Ishikawa (cell line): ENCODE results near the gene TARS3.

Source experiments
- CEBPB ChIP-seq: IDR thresholded peaks from 2 replicates; pipeline ENCODE4 v1.6.1; 2012
- CREB1 ChIP-seq: IDR thresholded peaks from 2 replicates; pipeline ENCODE4 v1.6.1; 2012; ENCODE audit warnings: low read depth
- EGR1 ChIP-seq: IDR thresholded peaks from 2 replicates; pipeline ENCODE4 v1.6.1; 2012
- EP300 ChIP-seq: IDR thresholded peaks from 2 replicates; pipeline ENCODE4 v1.6.1; 2012; ENCODE audit warnings: borderline replicate concordance
- FOXM1 ChIP-seq: IDR thresholded peaks from 2 replicates; pipeline ENCODE4 v1.6.1; 2012; ENCODE audit warnings: low read depth, borderline replicate concordance
- NFIC ChIP-seq: IDR thresholded peaks from 2 replicates; pipeline ENCODE4 v1.6.1; 2012
- RAD21 ChIP-seq: IDR thresholded peaks from 2 replicates; pipeline ENCODE4 v1.6.1; 2012; ENCODE audit warnings: low read depth
- TAF1 ChIP-seq: IDR thresholded peaks from 2 replicates; pipeline ENCODE4 v1.6.1; 2012; ENCODE audit warnings: low read depth, mild to moderate bottlenecking
- TCF12 ChIP-seq: IDR thresholded peaks from 2 replicates; pipeline ENCODE4 v1.6.1; 2012; ENCODE audit warnings: low read depth
- TEAD4 ChIP-seq: IDR thresholded peaks from 2 replicates; pipeline ENCODE4 v1.6.1; 2012
- USF1 ChIP-seq: IDR thresholded peaks from 2 replicates; pipeline ENCODE4 v1.6.1; 2012
- YY1 ChIP-seq: IDR thresholded peaks from 2 replicates; pipeline ENCODE4 v1.6.1; 2012; ENCODE audit warnings: low read depth
- ZBTB7A ChIP-seq: IDR thresholded peaks from 2 replicates; pipeline ENCODE4 v1.6.1; 2012; ENCODE audit warnings: low read depth
- TF ChIP-seq, protein P1 (sequence below): IDR thresholded peaks from 2 replicates; pipeline ENCODE4 v1.6.1; 2012; ENCODE audit warnings: low read depth, mild to moderate bottlenecking
- TF ChIP-seq, protein P2 (sequence below): IDR thresholded peaks from 2 replicates; pipeline ENCODE4 v1.6.1; 2012

Gene TARS3

DNA sequence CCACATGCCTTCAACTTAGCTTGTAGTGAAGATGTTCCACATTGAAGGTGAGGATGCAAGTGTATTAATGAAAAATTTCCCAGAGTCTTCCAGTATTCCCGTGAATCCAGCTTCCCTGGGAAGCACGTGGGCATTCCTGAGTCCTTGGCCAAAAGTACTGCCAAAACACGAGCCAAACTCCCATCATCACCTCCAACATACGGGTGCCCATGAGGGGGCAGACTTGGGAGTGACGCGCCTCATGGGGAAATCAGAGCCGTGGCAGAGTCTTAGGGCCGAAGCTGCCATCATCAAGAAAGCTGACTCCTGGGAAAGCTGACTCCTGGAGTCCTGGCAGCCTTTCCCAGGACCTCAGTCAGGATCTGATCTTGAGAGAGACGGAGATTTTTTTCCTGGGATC, 52.0 kb downstream of the TARS3 start:
- TF ChIP-seq NFIC, result no peak
- TF ChIP-seq USF1, result no peak
- TF ChIP-seq, protein P1, sequence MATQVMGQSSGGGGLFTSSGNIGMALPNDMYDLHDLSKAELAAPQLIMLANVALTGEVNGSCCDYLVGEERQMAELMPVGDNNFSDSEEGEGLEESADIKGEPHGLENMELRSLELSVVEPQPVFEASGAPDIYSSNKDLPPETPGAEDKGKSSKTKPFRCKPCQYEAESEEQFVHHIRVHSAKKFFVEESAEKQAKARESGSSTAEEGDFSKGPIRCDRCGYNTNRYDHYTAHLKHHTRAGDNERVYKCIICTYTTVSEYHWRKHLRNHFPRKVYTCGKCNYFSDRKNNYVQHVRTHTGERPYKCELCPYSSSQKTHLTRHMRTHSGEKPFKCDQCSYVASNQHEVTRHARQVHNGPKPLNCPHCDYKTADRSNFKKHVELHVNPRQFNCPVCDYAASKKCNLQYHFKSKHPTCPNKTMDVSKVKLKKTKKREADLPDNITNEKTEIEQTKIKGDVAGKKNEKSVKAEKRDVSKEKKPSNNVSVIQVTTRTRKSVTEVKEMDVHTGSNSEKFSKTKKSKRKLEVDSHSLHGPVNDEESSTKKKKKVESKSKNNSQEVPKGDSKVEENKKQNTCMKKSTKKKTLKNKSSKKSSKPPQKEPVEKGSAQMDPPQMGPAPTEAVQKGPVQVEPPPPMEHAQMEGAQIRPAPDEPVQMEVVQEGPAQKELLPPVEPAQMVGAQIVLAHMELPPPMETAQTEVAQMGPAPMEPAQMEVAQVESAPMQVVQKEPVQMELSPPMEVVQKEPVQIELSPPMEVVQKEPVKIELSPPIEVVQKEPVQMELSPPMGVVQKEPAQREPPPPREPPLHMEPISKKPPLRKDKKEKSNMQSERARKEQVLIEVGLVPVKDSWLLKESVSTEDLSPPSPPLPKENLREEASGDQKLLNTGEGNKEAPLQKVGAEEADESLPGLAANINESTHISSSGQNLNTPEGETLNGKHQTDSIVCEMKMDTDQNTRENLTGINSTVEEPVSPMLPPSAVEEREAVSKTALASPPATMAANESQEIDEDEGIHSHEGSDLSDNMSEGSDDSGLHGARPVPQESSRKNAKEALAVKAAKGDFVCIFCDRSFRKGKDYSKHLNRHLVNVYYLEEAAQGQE, result no peak
- no peak for TF ChIP-seq RAD21
- no peak for TF ChIP-seq EGR1
- no peak for TF ChIP-seq ZBTB7A

- TF ChIP-seq YY1, result no peak
- no peak for TF ChIP-seq CREB1
- no peak for TF ChIP-seq TCF12
- TF ChIP-seq, protein P1, result no peak
Observed at GRCh38 chr15:101669744-101670143, 54.5 kb downstream of the TARS3 start.

GRCh38 chr15:101667881-101668280, 56.4 kb downstream of the TARS3 start:
- no peak for TF ChIP-seq FOXM1

DNA sequence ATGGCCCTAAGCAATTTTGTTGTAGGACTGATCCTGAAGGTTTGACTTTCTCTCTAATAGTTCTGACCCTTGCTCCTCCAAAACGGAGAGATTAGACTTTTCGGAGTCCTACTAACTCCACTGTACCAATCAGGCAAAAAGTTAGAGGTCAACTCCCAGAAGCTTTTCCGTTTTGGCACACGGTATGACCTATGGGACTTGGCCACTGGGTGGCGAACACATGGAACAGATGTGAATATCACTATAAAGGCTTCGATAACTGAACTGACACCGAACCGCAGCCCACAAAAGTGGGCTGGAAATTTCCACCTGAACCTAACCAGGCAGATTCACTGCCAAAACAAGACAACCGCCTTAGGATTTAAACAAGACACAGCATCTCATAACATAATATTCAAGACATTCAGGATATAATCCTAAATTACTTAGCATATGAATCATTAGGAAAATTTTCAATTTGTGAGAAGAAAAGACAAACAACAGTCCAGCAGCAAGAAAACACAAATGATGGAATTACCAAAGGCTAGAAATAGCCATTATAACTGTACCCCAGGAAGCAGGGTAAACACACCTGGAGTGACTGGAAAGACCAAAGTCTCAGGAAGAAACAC, 59.9 kb downstream of the TARS3 start:
- no peak for TF ChIP-seq FOXM1
- TF ChIP-seq, protein P2, sequence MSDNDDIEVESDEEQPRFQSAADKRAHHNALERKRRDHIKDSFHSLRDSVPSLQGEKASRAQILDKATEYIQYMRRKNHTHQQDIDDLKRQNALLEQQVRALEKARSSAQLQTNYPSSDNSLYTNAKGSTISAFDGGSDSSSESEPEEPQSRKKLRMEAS, result no peak
- no peak for TF ChIP-seq CEBPB
- TF ChIP-seq ZBTB7A, result no peak
- no peak for TF ChIP-seq EP300
- no peak for TF ChIP-seq EGR1
- TF ChIP-seq CREB1, result no peak
- no peak for TF ChIP-seq TCF12
- TF ChIP-seq YY1, result no peak

GRCh38 chr15:101662203-101662602, 62.1 kb downstream of the TARS3 start:
- no peak for TF ChIP-seq FOXM1
- TF ChIP-seq, protein P1, result no peak

DNA sequence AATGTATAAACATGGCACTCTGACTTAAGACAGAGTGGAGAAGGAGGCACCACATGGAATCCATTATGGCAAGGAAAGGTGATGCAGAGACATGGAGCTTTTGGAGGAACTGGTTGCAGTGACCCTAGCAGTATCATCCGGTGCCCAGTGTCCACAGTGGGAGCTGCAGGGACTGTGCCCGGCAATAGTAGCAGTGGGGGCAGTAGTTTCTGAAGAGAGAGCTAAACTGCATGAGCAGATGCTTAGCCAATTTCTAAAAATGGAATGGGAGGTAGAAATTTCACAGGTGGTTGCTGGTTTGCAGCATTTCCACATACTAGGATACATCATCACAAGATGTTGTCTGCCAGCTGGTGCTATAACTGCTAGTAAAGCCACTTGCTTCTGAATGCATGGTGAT, 64.3 kb downstream of the TARS3 start:
- no peak for TF ChIP-seq EGR1
- no peak for TF ChIP-seq USF1
- TF ChIP-seq, protein P1, result no peak
- TF ChIP-seq TCF12, result no peak
- TF ChIP-seq TAF1, result no peak
- no peak for TF ChIP-seq ZBTB7A
- TF ChIP-seq CEBPB, result no peak
- TF ChIP-seq TEAD4, result no peak
- TF ChIP-seq YY1, result no peak
- TF ChIP-seq RAD21, result no peak
- TF ChIP-seq, protein P2, result no peak
- TF ChIP-seq FOXM1, result no peak
- TF ChIP-seq NFIC, result no peak
- no peak for TF ChIP-seq EP300
